GM10847 (cell line): ENCODE results near the gene SORBS1.

Experiments
- POLR2A ChIP-seq: IDR thresholded peaks from 2 replicates; pipeline ENCODE4 v1.6.1; 2011; ENCODE audit not compliant: insufficient read length; ENCODE audit errors: extremely low read depth

Gene SORBS1

DNA sequence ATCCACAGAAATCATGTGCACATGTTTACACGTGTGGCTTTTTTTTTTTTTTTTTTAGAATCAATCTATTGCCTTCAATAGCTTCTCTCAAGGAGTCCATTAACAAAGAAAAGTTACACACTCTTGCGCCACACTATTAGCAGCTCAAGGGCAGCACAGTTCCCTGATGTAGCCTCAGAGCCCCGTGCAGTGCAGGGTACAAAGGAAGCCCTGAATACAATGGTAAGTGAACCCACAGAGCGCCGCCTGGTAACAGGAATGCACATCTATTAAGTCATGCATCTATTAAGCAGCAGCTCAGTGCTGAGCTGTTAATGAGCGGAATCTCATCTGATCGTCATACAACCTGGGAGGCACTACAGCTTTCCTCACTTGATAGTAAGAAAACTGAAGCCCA, 156.7 kb downstream of the SORBS1 start:
- TF ChIP-seq POLR2A: no peak

DNA sequence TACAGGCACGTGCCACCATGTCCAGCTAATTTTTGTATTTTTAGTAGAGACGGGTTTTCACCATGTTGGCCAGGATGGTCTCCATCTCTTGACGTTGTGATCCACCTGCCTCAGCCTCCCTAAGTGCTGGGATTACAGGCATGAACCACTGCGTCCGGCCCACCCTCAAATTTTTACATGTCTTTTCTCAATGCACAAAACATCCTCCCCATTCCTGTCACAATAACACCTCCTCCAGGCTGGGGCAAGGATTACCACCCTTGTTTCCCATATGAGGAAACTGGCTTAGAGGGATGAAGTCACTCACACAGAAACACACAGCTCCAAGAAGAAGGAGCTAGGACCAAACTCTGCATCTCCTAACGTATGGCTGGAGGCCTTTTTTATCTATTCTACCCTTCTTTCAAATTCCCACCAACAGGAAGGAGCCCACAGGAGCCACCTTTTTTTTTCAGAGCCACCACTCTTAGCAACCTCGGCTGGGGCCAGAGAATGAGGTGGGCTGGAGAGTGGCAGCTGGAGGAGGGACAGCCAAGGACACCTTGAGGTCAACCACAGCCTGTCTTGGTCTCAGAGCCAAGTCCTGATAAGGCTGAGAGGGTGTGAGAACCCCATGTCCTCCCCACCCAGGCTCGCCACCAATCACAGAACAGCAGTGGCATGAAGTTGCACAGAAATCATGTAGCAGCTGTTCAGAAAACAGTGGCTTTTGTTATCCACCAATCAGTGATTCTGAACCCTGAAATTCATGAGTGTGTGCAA, 157.3 kb downstream of the SORBS1 start:
- TF ChIP-seq POLR2A: no peak

DNA sequence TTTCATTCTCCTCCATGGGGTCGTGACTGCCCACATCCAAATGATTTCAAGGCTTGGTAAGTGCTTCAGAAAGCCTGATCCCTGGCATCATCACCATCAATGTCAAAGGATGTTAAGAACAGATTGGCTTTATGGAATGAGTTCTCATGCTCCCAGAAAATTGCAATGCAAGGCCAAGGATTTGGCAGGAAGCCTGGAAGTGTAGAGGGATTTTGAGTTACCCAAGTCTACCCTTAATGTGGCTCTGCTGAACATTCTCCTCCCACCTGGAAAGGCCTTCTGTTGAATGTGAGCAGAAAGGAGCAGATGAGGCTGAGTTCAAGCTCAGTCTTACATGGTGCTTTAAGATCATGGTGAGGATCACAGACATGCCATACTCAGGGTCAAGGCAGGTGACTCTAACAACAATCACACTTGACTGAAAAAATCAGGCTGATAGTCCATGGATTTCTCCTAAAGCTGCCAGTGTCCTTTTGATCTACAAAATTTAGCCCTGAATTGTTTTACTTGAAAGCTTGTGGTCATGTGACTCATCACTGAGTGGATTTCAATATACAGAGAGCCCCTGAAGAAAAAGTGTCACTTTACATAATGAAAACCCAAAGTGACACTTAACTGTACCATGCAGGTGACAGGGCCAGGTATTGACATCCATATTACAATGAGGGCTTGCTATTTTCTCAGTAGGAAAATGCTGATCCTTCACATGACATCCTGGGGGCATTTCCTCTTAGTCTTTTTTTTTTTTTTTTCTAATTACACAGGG, 159.3 kb downstream of the SORBS1 start:
- TF ChIP-seq POLR2A: no peak

DNA sequence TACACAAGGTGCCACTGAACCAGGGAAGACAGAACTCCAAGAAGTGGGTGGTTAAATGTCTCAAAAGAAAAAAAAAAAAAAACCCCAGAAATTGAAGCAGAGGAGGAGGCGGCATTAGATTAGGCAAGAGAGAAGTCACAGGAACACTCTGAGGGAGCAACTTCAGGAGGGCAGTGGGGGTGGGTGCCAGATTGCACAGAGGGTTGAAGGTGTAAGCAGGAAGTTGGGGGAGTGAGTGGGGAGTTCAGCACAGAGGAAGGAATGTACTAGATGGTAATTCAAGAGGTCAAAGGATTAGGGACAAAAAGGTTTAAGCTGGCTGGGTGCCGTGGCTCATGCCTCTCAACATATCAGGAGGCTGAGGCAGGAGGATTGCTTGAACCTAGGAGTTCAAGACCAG, 160.4 kb downstream of the SORBS1 start:
- no peak for TF ChIP-seq POLR2A

DNA sequence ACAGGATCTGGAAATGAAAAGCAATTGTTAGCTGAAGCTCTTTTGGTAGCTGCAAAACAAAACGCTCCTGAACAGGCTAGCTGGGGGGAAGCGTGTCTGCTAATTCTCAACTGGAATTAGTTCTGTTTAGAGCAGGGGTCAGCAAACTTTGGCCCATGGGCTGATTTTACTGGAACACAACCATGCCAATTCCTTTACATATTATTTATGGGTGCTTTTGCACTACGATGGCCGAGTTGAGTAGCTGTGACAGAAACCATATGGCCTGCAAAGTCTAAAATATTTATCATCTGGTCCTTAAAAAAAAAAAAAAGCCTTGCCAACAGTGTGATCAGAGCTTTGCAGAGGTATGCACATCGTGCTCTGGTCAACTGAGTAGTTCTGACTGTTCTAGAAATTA, 162.0 kb downstream of the SORBS1 start:
- TF ChIP-seq POLR2A: no peak

DNA sequence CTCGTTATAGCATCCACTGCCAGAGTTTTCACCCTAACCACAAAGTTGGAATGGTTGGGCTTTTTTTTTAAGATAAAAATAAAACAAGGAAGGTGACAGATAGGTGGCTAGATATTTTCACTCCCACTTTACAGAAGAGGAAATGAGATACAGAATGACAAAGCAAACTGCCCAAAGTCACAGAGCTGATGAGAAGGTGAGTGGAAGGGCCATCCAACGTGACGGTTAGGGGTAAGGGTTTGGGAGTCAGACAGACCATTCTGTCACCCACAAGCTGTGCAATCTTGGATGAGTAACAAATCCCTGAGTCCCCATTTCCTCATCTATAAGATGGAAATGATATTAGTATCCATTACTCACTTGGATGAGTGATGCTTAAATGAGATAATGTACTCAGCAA, 163.4 kb downstream of the SORBS1 start:
- TF ChIP-seq POLR2A: no peak

DNA sequence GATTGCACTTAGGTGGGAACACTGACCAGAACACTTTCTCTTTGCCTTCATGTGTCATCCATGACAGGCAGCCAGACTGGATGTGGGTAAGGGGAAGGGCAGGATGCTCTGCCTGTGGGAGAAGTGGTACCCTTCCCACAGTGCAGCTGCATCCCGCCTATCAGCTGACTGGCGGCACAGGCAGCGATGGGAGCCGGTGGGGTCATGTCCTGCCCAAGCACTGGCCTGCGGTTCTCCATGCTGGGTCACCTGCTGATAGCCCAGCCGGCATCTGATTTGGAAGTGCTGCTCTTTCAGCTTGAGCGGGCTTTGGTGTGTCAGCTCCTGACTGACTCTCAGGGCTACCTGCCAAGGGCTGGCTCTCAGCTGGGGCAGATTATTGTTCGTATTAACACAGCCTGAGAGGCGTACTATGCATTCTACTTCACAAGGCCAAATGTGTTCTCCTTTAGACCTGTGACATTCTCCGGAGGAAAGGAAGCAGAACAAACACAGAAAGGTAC, 165.2 kb downstream of the SORBS1 start:
- no peak for TF ChIP-seq POLR2A

DNA sequence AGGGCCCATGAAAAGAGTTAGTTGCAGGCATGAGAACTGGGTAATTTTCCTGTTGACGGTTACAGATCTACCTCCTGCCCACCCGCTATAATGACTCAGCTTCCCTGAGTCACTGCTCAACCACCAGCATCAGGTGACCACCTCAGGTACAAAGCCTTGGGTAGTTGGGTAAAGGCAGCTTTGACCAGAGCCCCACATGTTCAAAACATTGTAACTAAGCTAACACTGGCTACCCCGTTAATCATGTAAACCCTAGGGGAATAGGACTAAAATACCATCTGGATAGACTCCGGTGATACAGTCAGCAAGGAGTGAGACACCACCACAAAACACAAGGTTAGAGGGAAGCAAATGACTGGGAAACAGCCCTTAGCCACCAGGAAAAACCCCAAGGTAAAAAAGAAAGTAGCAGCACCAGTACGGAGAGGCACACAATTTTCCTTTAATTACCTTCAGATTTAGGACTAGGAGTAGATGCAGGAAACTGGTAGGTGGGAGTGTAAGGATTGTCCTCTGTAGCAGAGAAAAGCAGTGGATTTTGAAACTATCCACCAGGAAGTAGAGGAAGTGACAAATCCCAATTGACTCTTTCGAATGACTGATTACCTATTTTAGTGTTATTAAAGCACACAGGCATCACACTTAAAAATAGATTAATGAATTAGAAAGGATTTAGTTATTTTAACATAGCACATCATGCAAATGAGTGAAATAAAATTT, 166.8 kb downstream of the SORBS1 start:
- no peak for TF ChIP-seq POLR2A

DNA sequence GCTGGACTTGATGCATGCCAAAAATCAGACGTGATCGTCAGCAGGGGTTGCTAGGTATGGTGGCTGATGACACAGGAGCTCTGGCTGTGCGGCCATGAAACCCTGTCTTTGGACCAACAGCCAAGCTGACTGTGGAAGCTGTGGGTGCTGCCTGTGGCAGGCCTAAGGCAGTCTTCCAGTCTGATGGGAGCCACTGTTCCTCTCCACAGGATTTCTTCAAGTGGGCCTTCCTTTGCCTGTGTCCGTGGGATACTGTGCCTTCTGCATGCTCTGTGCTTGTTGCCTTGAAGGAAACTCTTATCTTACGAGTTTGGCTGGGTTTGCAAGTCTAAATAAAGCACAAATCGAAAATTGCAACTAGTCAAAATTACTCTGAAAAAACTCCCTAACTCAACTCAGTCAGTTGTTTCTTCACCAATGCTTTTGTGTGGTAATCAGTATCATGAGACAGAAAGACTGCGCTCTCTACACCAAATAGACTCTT, 168.4 kb downstream of the SORBS1 start:
- no peak for TF ChIP-seq POLR2A

DNA sequence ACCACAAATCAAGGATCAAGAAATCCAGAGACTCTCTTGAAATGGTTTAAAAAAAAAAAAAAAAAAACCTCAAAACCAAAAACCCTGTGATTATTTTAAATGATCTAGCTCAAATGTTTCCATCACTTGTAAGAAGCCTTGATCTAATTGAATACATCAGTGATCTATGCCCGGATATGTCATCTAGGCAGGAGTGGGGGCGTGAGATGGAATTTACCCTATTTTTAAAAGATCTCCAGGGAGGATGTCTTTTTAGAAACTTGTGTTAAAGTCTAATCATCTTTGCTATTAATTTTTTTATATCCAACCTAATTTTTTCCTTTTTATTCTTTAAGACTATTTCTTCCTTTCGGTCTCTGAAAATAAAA, 169.0 kb downstream of the SORBS1 start:
- TF ChIP-seq POLR2A: no peak

DNA sequence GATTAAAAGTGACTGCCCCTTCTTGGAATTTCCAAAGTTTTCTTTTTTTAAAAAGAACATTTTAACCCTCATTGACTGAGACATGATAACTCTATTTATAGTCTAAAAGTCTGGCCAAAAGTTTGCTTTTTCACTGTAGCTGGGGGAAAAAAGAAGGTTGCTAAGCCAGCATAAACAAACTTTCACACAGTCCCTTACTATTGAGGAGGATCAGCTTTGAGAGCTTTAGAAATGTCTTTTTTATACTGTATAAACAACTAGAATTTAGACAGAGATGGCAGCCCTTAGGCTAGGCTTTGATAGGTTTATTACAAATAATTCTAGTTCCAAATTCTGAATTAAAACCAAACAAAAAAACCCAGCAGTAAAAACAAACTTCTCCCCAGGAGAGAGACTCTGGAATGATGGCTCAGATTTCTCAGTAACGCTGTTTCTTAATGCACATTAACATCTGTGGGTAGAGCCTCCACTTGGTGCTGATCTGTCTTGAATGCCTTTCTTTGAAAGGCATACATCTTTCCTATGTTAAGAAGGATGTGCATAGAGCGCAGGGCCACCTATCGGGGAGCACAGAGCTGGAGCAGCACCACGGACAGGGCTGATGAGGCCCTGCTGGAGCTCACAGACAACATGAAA, 169.5 kb downstream of the SORBS1 start:
- TF ChIP-seq POLR2A: no peak

DNA sequence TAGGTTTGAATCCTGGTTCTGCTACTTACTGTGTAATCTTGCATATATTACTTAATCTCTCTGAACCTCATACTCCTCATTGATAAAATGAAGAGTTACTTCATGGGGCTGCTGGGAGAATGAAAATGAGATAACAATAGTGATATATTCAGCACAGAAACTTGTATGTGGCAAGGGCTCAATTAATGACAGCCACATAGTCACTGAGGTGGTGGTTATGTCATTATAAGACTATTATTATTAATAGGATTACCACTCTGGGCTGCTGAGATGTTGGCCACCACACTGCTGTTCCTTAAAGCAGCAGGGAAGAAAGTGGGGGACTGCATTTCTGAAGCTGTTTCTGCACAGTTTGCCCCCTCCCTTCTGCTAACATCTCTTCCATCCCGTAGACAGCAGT, 170.0 kb downstream of the SORBS1 start:
- no peak for TF ChIP-seq POLR2A

DNA sequence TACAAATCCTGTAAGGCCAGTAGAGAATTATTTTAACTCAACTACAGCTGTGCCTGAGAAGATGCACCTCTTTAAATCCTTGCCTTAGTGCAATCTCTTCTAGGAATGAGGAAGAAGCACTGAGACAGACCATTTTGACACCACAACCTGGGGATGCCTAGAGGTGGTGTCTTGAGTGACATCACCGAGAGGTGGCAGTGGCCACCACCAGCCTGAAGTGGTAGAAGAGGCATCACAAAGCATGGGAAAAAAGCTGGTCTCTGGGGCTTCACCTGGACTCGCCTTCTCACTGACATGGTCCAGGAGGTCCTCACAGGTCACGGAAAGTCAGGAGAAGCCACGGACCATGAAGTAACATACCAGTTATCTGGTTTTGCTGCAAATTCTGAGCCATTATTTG, 171.2 kb downstream of the SORBS1 start:
- TF ChIP-seq POLR2A: no peak

DNA sequence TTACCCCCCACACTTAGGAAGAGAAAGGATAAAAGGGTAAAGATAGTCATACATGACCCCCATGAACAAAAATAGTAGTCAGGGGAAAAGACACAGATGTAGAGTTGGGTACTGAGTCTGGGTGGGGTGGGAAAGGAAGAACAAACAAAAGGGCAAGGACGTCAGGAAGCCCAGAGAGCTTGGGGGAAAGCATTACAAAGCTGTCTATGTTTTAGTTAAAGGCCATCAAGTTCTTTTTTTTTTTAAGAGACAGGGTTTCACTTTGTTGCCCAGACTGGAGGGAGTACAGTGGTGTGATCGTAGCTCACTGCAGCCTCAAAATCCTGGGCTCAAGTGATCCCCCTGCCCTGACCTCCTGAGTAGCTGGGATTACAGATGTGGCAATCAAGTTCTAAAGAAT, 172.0 kb downstream of the SORBS1 start:
- no peak for TF ChIP-seq POLR2A

DNA sequence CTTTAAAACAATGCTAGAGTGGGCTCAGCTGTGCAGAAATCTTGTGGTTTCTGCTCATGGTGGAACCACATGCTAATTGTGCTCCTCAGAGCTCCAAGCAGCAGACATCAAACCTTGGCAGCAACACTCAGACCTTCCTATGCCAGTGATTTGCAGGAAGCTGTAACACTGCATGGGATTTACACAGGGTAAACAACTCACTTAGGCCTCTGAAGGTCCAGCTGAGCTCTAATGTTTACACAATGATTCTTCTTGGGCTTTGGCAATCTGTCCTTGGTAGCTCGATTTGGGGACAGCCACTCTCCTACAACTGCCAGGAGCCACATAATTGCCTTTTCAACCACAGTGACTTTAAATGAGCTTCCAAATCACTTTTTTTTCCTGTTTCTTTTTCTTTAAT, 172.6 kb downstream of the SORBS1 start:
- TF ChIP-seq POLR2A: no peak
